Right cardiac atrium (tissue), 5 donors: ENCODE data around the gene PLEKHG4. TPM values are rescaled to one million over a fixed set of nuclear protein-coding genes. Genes with fewer than 3 reads are reported as not detected.

Source experiments
- polyA plus RNA-seq: library from polyadenylated mRNA; stranded (reverse); fragments of 200-250 nt; gene quantifications from one replicate; pipeline ENCODE4 v1.2.3, GENCODE V29; 2013
- total RNA-seq, 4 donors: library from RNA; stranded (reverse); fragmentation: NEBNext Ultra II Directional; extraction: Animal tissue kit (Norgen Biotek cat#: 25700); gene quantifications; one replicate each; pipeline ENCODE4 v1.2.1, GENCODE V29; 2021
- donor health status: healthy with polysubstance abuse.
- donor health status: DM: no; HTN: yes; CAD: no.
- donor health status: DM: no; HTN: no; CAD: no.
- donor health status: DM: no; HTN: yes; CAD: no; lungs with severe emphysema.
- donor health status: DM: yes; HTN: yes; CAD: no.

PLEKHG4 gene
- total and polyA plus RNA-seq, 5 donors = 2.2 to 2.8 (median 2.4) TPM

Other genes starting within 250 kb of the PLEKHG4 start
- gene PHAF1, start 169.6 kb upstream of the PLEKHG4 start, total RNA-seq = 10 to 100 TPM; 11.4 to 11.8 (median 11.6) TPM
- gene PHAF1, start 169.6 kb upstream of the PLEKHG4 start, polyA plus RNA-seq = 7.1 TPM
- gene B3GNT9, start 128.5 kb upstream of the PLEKHG4 start, total RNA-seq = 10 to 100 TPM; 17.0 to 19.8 (median 18.7) TPM
- gene B3GNT9, start 128.5 kb upstream of the PLEKHG4 start, polyA plus RNA-seq = 11.7 TPM
- gene TRADD, start 119.6 kb upstream of the PLEKHG4 start, total RNA-seq = 10 to 100 TPM in 2 of 4 donors, 1 to 10 TPM in 2; 9.0 to 11.1 (median 9.8) TPM
- gene TRADD, start 119.6 kb upstream of the PLEKHG4 start, polyA plus RNA-seq = 8.7 TPM
- gene FBXL8, start 119.6 kb upstream of the PLEKHG4 start, total RNA-seq = 10 to 100 TPM in 2 of 4 donors, 1 to 10 TPM in 2; 7.7 to 13.9 (median 9.9) TPM
- 9.8 TPM for gene FBXL8, start 119.6 kb upstream of the PLEKHG4 start, polyA plus RNA-seq
- gene HSF4, start 114.8 kb upstream of the PLEKHG4 start, total RNA-seq = 10 to 100 TPM; 29.7 to 92.2 (median 60.3) TPM
- 36.6 TPM for gene HSF4, start 114.8 kb upstream of the PLEKHG4 start, polyA plus RNA-seq
- gene NOL3, start 109.0 kb upstream of the PLEKHG4 start, total RNA-seq = 100 to 1,000 TPM in 3 of 4 donors, 10 to 100 TPM in 1; 67.5 to 125 (median 107) TPM
- gene NOL3, start 109.0 kb upstream of the PLEKHG4 start, polyA plus RNA-seq = 133 TPM
- gene MATCAP1, start 95.6 kb upstream of the PLEKHG4 start, total RNA-seq = 10 to 100 TPM; 16.2 to 22.9 (median 17.2) TPM
- gene MATCAP1, start 95.6 kb upstream of the PLEKHG4 start, polyA plus RNA-seq = 14.8 TPM
- 1 to 10 TPM; 1.3 to 3.0 (median 2.2) TPM for gene EXOC3L1, start 89.4 kb upstream of the PLEKHG4 start, total RNA-seq
- gene EXOC3L1, start 89.4 kb upstream of the PLEKHG4 start, polyA plus RNA-seq = 3.2 TPM
- 10 to 100 TPM; 36.4 to 42.5 (median 40.5) TPM for gene E2F4, start 87.4 kb upstream of the PLEKHG4 start, total RNA-seq
- 33.9 TPM for gene E2F4, start 87.4 kb upstream of the PLEKHG4 start, polyA plus RNA-seq
- gene ELMO3, start 80.4 kb upstream of the PLEKHG4 start, total RNA-seq = under 1 TPM; 0.51 to 0.85 (median 0.76) TPM
- gene ELMO3, start 80.4 kb upstream of the PLEKHG4 start, polyA plus RNA-seq = 0.72 TPM
- gene TMEM208, start 52.4 kb upstream of the PLEKHG4 start, total RNA-seq = 10 to 100 TPM; 15.4 to 26.2 (median 17.0) TPM
- 43.5 TPM for gene TMEM208, start 52.4 kb upstream of the PLEKHG4 start, polyA plus RNA-seq
- gene FHOD1, start 32.1 kb upstream of the PLEKHG4 start, total RNA-seq = 10 to 100 TPM; 16.9 to 32.1 (median 19.4) TPM
- 20.5 TPM for gene FHOD1, start 32.1 kb upstream of the PLEKHG4 start, polyA plus RNA-seq
- 1 to 10 TPM; 2.2 to 2.9 (median 2.5) TPM for gene SLC9A5, start 30.6 kb upstream of the PLEKHG4 start, total RNA-seq
- 1.9 TPM for gene SLC9A5, start 30.6 kb upstream of the PLEKHG4 start, polyA plus RNA-seq
- under 1 TPM in 1 of 4 donors, not detected in 3; 0.06 TPM for gene KCTD19, start 47.2 kb downstream of the PLEKHG4 start, total RNA-seq
- 0.07 TPM for gene KCTD19, start 47.2 kb downstream of the PLEKHG4 start, polyA plus RNA-seq
- under 1 TPM; 0.11 to 0.42 (median 0.29) TPM for gene LRRC36, start 47.3 kb downstream of the PLEKHG4 start, total RNA-seq
- 0.36 TPM for gene LRRC36, start 47.3 kb downstream of the PLEKHG4 start, polyA plus RNA-seq
- gene TPPP3, start 114.0 kb downstream of the PLEKHG4 start, total RNA-seq = 100 to 1,000 TPM in 1 of 4 donors, 10 to 100 TPM in 3; 21.9 to 183 (median 33.4) TPM
- 64.6 TPM for gene TPPP3, start 114.0 kb downstream of the PLEKHG4 start, polyA plus RNA-seq
- gene ZDHHC1, start 136.9 kb downstream of the PLEKHG4 start, total RNA-seq = 10 to 100 TPM in 1 of 4 donors, 1 to 10 TPM in 3; 6.4 to 10.4 (median 6.4) TPM
- 5.2 TPM for gene ZDHHC1, start 136.9 kb downstream of the PLEKHG4 start, polyA plus RNA-seq
- 1 to 10 TPM in 1 of 4 donors, under 1 TPM in 3; 0.42 to 1.6 (median 0.64) TPM for gene HSD11B2, start 151.6 kb downstream of the PLEKHG4 start, total RNA-seq
- 0.38 TPM for gene HSD11B2, start 151.6 kb downstream of the PLEKHG4 start, polyA plus RNA-seq
- gene ATP6V0D1, start 201.6 kb downstream of the PLEKHG4 start, total RNA-seq = 10 to 100 TPM; 64.1 to 79.4 (median 68.2) TPM
- 44.6 TPM for gene ATP6V0D1, start 201.6 kb downstream of the PLEKHG4 start, polyA plus RNA-seq
- gene AGRP, start 204.0 kb downstream of the PLEKHG4 start, total RNA-seq = not detected
- not detected for gene AGRP, start 204.0 kb downstream of the PLEKHG4 start, polyA plus RNA-seq
- 10 to 100 TPM; 76.2 to 86.6 (median 83.7) TPM for gene RIPOR1, start 249.3 kb downstream of the PLEKHG4 start, total RNA-seq
- gene RIPOR1, start 249.3 kb downstream of the PLEKHG4 start, polyA plus RNA-seq = 43.8 TPM